CD14-positive monocyte (primary cell): ENCODE measurements around the gene MAP3K1. TPM values are rescaled to one million over a fixed set of nuclear protein-coding genes. Genes with fewer than 3 reads are reported as not detected.

Source experiments
- DNase-seq, 3 donors: peaks; one replicate each; pipeline ENCODE4 v3.0.0-alpha.2; 2011 to 2022
- H2AFZ ChIP-seq: 2 replicates; pipeline ENCODE4 v1.6.0; 2012; ENCODE audit warnings: mild to moderate bottlenecking, low read depth, low read length, inconsistent platforms; ENCODE audit not compliant: insufficient read depth, poor library complexity, severe bottlenecking
- H3K27ac ChIP-seq, 2 donors: 1 replicate in 1 of 2; 2 replicates in 1 of 2; pipeline ENCODE4 v1.5.1; 2012 to 2013; ENCODE audit warnings: low read length in 2 of 2, control low read depth in 1 of 2, inconsistent platforms in 1 of 2, low read depth in 1 of 2, mild to moderate bottlenecking in 1 of 2
- H3K27me3 ChIP-seq, 2 donors: one replicate each; pipeline versions ENCODE4 v1.6.0 to v1.6.1; 2011 to 2013; ENCODE audit warnings: low read length in 2 of 2; ENCODE audit not compliant: control insufficient read depth in 2 of 2, insufficient read depth in 2 of 2
- H3K36me3 ChIP-seq, 2 donors: replicated peaks in 1 of 2; 1 replicate in 1 of 2; 2 replicates in 1 of 2; pipeline versions ENCODE4 v1.5.1 to v1.6.1; 2012 to 2013; ENCODE audit warnings: low read length in 2 of 2, control low read depth in 1 of 2, inconsistent platforms in 1 of 2, mild to moderate bottlenecking in 1 of 2; ENCODE audit not compliant: insufficient read depth in 2 of 2, control insufficient read depth in 1 of 2
- H3K4me1 ChIP-seq, 2 donors: 1 replicate in 1 of 2; 2 replicates in 1 of 2; pipeline versions ENCODE4 v1.5.1 to v1.6.1; 2012 to 2013; ENCODE audit warnings: low read length in 2 of 2, control low read depth in 1 of 2, inconsistent platforms in 1 of 2, mild to moderate bottlenecking in 1 of 2, moderate library complexity in 1 of 2; ENCODE audit not compliant: insufficient read depth in 2 of 2, control insufficient read depth in 1 of 2
- H3K4me2 ChIP-seq: replicated peaks from 2 replicates; pipeline ENCODE3; 2012; ENCODE audit warnings: low read length, moderate library complexity, mild to moderate bottlenecking; ENCODE audit not compliant: poor library complexity, severe bottlenecking; ENCODE audit errors: extremely low read depth
- H3K4me3 ChIP-seq, 3 experiments: fragments of 200-600 bp in 1 of 3; sonication (generic) in 1 of 3; replicated peaks in 1 of 3; 1 replicate in 2 of 3; 2 replicates in 1 of 3; pipeline ENCODE4 v1.5.1; 2011 to 2013; ENCODE audit warnings: low read length in 3 of 3, mild to moderate bottlenecking in 3 of 3, control low read depth in 2 of 3, low read depth in 2 of 3, inconsistent platforms in 1 of 3, moderate library complexity in 1 of 3
- H3K79me2 ChIP-seq: 2 replicates; pipeline ENCODE4 v1.6.0; 2012; ENCODE audit warnings: mild to moderate bottlenecking, control low read depth, inconsistent platforms, low read length, moderate library complexity; ENCODE audit not compliant: insufficient read depth
- H3K9ac ChIP-seq: 2 replicates; pipeline ENCODE4 v1.6.0; 2017; ENCODE audit warnings: low read length, mild to moderate bottlenecking; ENCODE audit not compliant: insufficient read depth, poor library complexity, severe bottlenecking
- H3K9me3 ChIP-seq, 2 donors: replicated peaks in 1 of 2; 1 replicate in 1 of 2; 2 replicates in 1 of 2; pipeline versions ENCODE4 v1.5.1 to v1.6.1; 2012 to 2013; ENCODE audit warnings: low read length in 2 of 2, control low read depth in 1 of 2; ENCODE audit not compliant: control insufficient read depth in 1 of 2, insufficient read depth in 1 of 2
- H4K20me1 ChIP-seq: 2 replicates; pipeline ENCODE4 v1.6.0; 2012; ENCODE audit warnings: mild to moderate bottlenecking, low read length, control low read depth, moderate library complexity; ENCODE audit not compliant: insufficient read depth
- H3K27ac Mint-ChIP-seq, 7 donors: one replicate each; pipeline ENCODE4 v1.8.0; 2020; ENCODE audit warnings: mild to moderate bottlenecking in 7 of 7, mixed read lengths in 7 of 7, moderate library complexity in 6 of 7, inconsistent platforms in 2 of 7
- H3K27me3 Mint-ChIP-seq, 3 donors: one replicate each; pipeline ENCODE4 v1.8.0; 2021 to 2022; ENCODE audit warnings: low read depth in 3 of 3, mild to moderate bottlenecking in 3 of 3, mixed read lengths in 3 of 3, moderate library complexity in 3 of 3, inconsistent platforms in 1 of 3
- H3K36me3 Mint-ChIP-seq, 2 donors: one replicate each; pipeline ENCODE4 v1.8.0; 2020; ENCODE audit warnings: mixed read lengths in 2 of 2, inconsistent platforms in 1 of 2, mild to moderate bottlenecking in 1 of 2
- H3K4me1 Mint-ChIP-seq: one replicate; pipeline ENCODE4 v1.8.0; 2020; ENCODE audit warnings: mild to moderate bottlenecking, mixed read lengths
- H3K4me3 Mint-ChIP-seq, 2 donors: one replicate each; pipeline ENCODE4 v1.8.0; 2020; ENCODE audit warnings: mild to moderate bottlenecking in 2 of 2, mixed read lengths in 2 of 2, moderate library complexity in 1 of 2
- H3K9me3 Mint-ChIP-seq, 7 donors: one replicate each; pipeline ENCODE4 v1.8.0; 2020 to 2022; ENCODE audit warnings: mixed read lengths in 7 of 7, mild to moderate bottlenecking in 6 of 7, moderate library complexity in 6 of 7, inconsistent platforms in 2 of 7
- CTCF ChIP-seq: fragments of 200-600 bp; IDR thresholded peaks from one replicate; pipeline ENCODE4 v1.8.0; 2022; ENCODE audit warnings: antibody characterized with exemption, mild to moderate bottlenecking
- WGBS: methylation state at CpG from one replicate; pipeline ENCODE4 v1.1.5; 2013; ENCODE audit warnings: missing lambda C conversion rate; ENCODE audit not compliant: insufficient coverage; 5-methylcytosine and 5-hydroxymethylcytosine counted together
- intact Hi-C, 2 donors: fragments of 100-400 bp; cut with micrococcal nuclease; formaldehyde crosslinking; loops; one replicate each; pipeline versions ENCODE4 v1.15.0 to v1.15.1; 2023
- polyA plus RNA-seq, 3 donors: library from polyadenylated mRNA; depleted of rRNA in 1 of 3; unstranded in 2 of 3; stranded (reverse) in 1 of 3; fragments of 300-500 nt in 2 of 3; fragments of >200 nt in 1 of 3; fragmentation: Illumina TruSeq in 2 of 3; gene quantifications; 1 replicate in 2 of 3; 2 replicates in 1 of 3; pipeline ENCODE4 v1.2.3, GENCODE V29; 2012 to 2021

The MAP3K1 gene
- polyA plus RNA-seq, 3 donors: 44.7 to 62.1 (median 45.6) TPM

GRCh38 chr5:56812110-56812509 lies 3.2 kb upstream of the MAP3K1 start:
- H3K36me3 ChIP-seq: no peaks in the 10 kb centered on the region
- H3K27ac ChIP-seq: no peak overlapping the region
- H4K20me1 ChIP-seq: no peaks in the 10 kb centered on the region
- H3K9me3 ChIP-seq: no peaks in the 10 kb centered on the region
- H3K4me2 ChIP-seq: no peak overlapping the region
- Mint-ChIP-seq H3K27me3 (peaks cover 0 to 2% (median 0%) of the 10 kb centered on the region in 3 donors), H3K27ac (peak overlapping the region in 1 of 7 donors; percentile 91), H3K9me3 (no peaks in the 10 kb centered on the region), H3K4me3 (no peak overlapping the region), H3K4me1 (peaks cover 43% of the 10 kb centered on the region), H3K36me3 (peaks cover 0 to 2% of the 10 kb centered on the region in 2 donors)
- H3K4me3 ChIP-seq: no peak overlapping the region
- peak; percentile 21 to 64 (median 45) for DNase-seq
- WGBS: 0% methylated on average over 1 of the region's 1 CpG
- H3K9ac ChIP-seq: no peak overlapping the region
- TF ChIP-seq CTCF: no peak
- no peaks in the 10 kb centered on the region for H3K27me3 ChIP-seq
- H3K79me2 ChIP-seq: peaks cover 30% of the 10 kb centered on the region
- intact Hi-C loops: loop anchor here (5.0 to 10.0 kb wide), 4 partner anchors 75 to 397 kb away; no protein-coding TSS in a partner anchor
- H2AFZ ChIP-seq: no peak overlapping the region
- peaks cover 31 to 35% of the 10 kb centered on the region in 2 donors for H3K4me1 ChIP-seq

- Histone ChIP-seq H3K4me2 (peak overlapping the region; percentile 93), H4K20me1 (no peaks in the 10 kb centered on the region), H3K4me3 (peak overlapping the region; percentile 0 to 97 (median 28)), H3K27me3 (no peaks in the 10 kb centered on the region), H3K4me1 (peaks cover 31 to 43% of the 10 kb centered on the region in 2 donors), H3K9ac (no peak overlapping the region), H2AFZ (no peak overlapping the region), H3K36me3 (no peaks in the 10 kb centered on the region), H3K79me2 (peaks cover 42% of the 10 kb centered on the region), H3K27ac (peak overlapping the region in 1 of 2 donors; percentile 89), H3K9me3 (no peaks in the 10 kb centered on the region)
- Mint-ChIP-seq H3K4me3 (peak overlapping the region; percentile 88 to 93), H3K9me3 (no peaks in the 10 kb centered on the region), H3K27me3 (peaks cover 0 to under 1% (median 0%) of the 10 kb centered on the region in 3 donors), H3K4me1 (peaks cover 33% of the 10 kb centered on the region), H3K27ac (peak overlapping the region; percentile 88 to 98 (median 94)), H3K36me3 (peaks cover 0 to 6% of the 10 kb centered on the region in 2 donors)
- peak; percentile 52 to 81 (median 66) for DNase-seq
- no CpG with 5 or more reads among the region's 4 CpGs for WGBS
- intact Hi-C loops: loop anchor here (5.0 to 10.0 kb wide), 4 partner anchors 76 to 399 kb away; no protein-coding TSS in a partner anchor
- TF ChIP-seq CTCF: no peak
Measured at GRCh38 chr5:56813302-56813701, 2.0 kb upstream of the MAP3K1 start.
